Measurements from ENCODE around the gene PIGM. TPM values are rescaled to one million over a fixed set of nuclear protein-coding genes. Genes with fewer than 3 reads are reported as not detected.

Gene PIGM
- total and polyA plus RNA-seq, 8 donors, result 0.76 to 8.7 (median 4.0) TPM

- H3K9me3 ChIP-seq, result no peaks in the 10 kb centered on the region
- no peak overlapping the region for H3K27ac ChIP-seq
- intact Hi-C loops (cut with DNase I; ENCODE audit: low total_unique reads), result no loop called here
- peaks cover 0 to 12% (median 5%) of the 10 kb centered on the region in 4 donors for H3K4me1 ChIP-seq
- 49 to 69% (median 55%) methylated on average over 4 to 5 of the region's 5 CpGs for WGBS, 5 donors
- no peaks in the 10 kb centered on the region for H3K27me3 ChIP-seq
- TF ChIP-seq, protein P1, sequence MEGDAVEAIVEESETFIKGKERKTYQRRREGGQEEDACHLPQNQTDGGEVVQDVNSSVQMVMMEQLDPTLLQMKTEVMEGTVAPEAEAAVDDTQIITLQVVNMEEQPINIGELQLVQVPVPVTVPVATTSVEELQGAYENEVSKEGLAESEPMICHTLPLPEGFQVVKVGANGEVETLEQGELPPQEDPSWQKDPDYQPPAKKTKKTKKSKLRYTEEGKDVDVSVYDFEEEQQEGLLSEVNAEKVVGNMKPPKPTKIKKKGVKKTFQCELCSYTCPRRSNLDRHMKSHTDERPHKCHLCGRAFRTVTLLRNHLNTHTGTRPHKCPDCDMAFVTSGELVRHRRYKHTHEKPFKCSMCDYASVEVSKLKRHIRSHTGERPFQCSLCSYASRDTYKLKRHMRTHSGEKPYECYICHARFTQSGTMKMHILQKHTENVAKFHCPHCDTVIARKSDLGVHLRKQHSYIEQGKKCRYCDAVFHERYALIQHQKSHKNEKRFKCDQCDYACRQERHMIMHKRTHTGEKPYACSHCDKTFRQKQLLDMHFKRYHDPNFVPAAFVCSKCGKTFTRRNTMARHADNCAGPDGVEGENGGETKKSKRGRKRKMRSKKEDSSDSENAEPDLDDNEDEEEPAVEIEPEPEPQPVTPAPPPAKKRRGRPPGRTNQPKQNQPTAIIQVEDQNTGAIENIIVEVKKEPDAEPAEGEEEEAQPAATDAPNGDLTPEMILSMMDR (IDR thresholded peaks at IDR 0.05), result no peak
- TF ChIP-seq POLR2AphosphoS5 (IDR thresholded peaks at IDR 0.05), result no peak
- no peak for TF ChIP-seq EP300 (IDR thresholded peaks at IDR 0.05)
- TF ChIP-seq POLR2A (IDR thresholded peaks at IDR 0.05), result no peak
- H3K4me3 ChIP-seq, result no peak overlapping the region
- DNase-seq, result no peak
- peaks cover 0 to 15% (median 2%) of the 10 kb centered on the region in 4 donors for H3K36me3 ChIP-seq
Measured at GRCh38 chr1:159983681-159984080, 48.1 kb downstream of the PIGM start.

DNA sequence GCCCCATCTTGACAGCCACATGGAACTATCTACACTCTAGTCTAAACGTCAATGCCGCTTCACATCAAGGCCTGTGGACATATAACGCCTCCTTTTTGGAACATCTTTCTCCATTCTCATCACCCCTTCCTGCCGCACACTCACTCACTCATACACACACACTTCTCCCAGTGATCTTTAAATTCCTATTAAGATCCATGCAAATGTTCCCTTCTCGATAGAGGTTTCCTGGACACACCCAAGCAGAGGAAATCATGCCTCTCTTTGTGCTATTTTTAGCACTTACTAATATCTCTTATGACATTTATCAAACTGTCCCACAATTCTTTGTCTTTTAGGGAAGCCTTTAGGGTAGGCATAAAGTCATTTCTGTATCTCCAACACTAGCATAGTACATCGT lies 49.5 kb downstream of the PIGM start:
- Histone ChIP-seq H3K4me3 (no peak overlapping the region), H3K9me3 (no peaks in the 10 kb centered on the region), H3K27ac (no peak overlapping the region), H3K27me3 (no peaks in the 10 kb centered on the region), H3K36me3 (peaks cover 0 to 26% (median 2%) of the 10 kb centered on the region in 4 donors), H3K4me1 (peaks cover 0 to 15% (median 7%) of the 10 kb centered on the region in 4 donors)
- 63 to 80% (median 69%) methylated on average over 5 to 6 of the region's 6 CpGs for WGBS, 5 donors
- intact Hi-C loops (cut with DNase I; ENCODE audit: low total_unique reads), result no loop called here
- no peak for DNase-seq
- TF ChIP-seq, protein P1 (IDR thresholded peaks at IDR 0.05), result no peak
- no peak for TF ChIP-seq POLR2AphosphoS5 (IDR thresholded peaks at IDR 0.05)
- TF ChIP-seq EP300 (IDR thresholded peaks at IDR 0.05), result no peak
- no peak for TF ChIP-seq POLR2A (IDR thresholded peaks at IDR 0.05)

- TF ChIP-seq, protein P1 (IDR thresholded peaks at IDR 0.05), result no peak
- TF ChIP-seq POLR2AphosphoS5 (IDR thresholded peaks at IDR 0.05), result no peak
- TF ChIP-seq POLR2A (IDR thresholded peaks at IDR 0.05), result no peak
- TF ChIP-seq EP300 (IDR thresholded peaks at IDR 0.05), result no peak
- Histone ChIP-seq H3K27me3 (no peaks in the 10 kb centered on the region), H3K4me3 (no peak overlapping the region), H3K36me3 (peaks cover 0 to 27% (median 2%) of the 10 kb centered on the region in 4 donors), H3K4me1 (peaks cover 0 to 15% (median 7%) of the 10 kb centered on the region in 4 donors), H3K27ac (no peak overlapping the region), H3K9me3 (no peaks in the 10 kb centered on the region)
- intact Hi-C loops (cut with DNase I; ENCODE audit: low total_unique reads), result no loop called here
- DNase-seq, result no peak
- WGBS, 5 donors, result 89 to 99% (median 96%) methylated on average over 6 of the region's 6 CpGs
Measured at GRCh38 chr1:159981351-159982055, 50.3 kb downstream of the PIGM start.

- intact Hi-C loops (cut with DNase I; ENCODE audit: low total_unique reads), result no loop called here
- Histone ChIP-seq H3K36me3 (peaks cover 0 to 27% (median 2%) of the 10 kb centered on the region in 4 donors), H3K4me3 (no peak overlapping the region), H3K4me1 (peaks cover 0 to 15% (median 7%) of the 10 kb centered on the region in 4 donors), H3K27ac (no peak overlapping the region), H3K27me3 (no peaks in the 10 kb centered on the region), H3K9me3 (no peaks in the 10 kb centered on the region)
- WGBS, 5 donors, result 94 to 98% (median 97%) methylated on average over 7 of the region's 7 CpGs
- TF ChIP-seq, protein P1 (IDR thresholded peaks at IDR 0.05), result no peak
- TF ChIP-seq POLR2A (IDR thresholded peaks at IDR 0.05), result no peak
- no peak for TF ChIP-seq EP300 (IDR thresholded peaks at IDR 0.05)
- TF ChIP-seq POLR2AphosphoS5 (IDR thresholded peaks at IDR 0.05), result no peak
- DNase-seq, result no peak
Measured at GRCh38 chr1:159980786-159981185, 51.0 kb downstream of the PIGM start.
